Breast epithelium (tissue), 3 donors: ENCODE results near the gene SLC6A19.

Experiments
- POLR2A ChIP-seq: fragments of 450-650 bp; IDR thresholded peaks from one replicate; pipeline ENCODE4 v1.6.1; 2016; ENCODE audit warnings: antibody characterized with exemption, mild to moderate bottlenecking, moderate library complexity
- POLR2AphosphoS5 ChIP-seq, 3 donors: sonication (generic); formaldehyde crosslinking; IDR thresholded peaks; one replicate each; pipeline ENCODE4 v1.6.1; 2017; ENCODE audit warnings: antibody characterized with exemption in 3 of 3

- TF ChIP-seq POLR2A (no peak), POLR2AphosphoS5 (IDR thresholded peaks at IDR 0.05) (no peak)
Measured at GRCh38 chr5:1268056-1268455, 66.7 kb downstream of the SLC6A19 start.
